ENCODE data around the gene KIFAP3. TPM values are rescaled to one million over a fixed set of nuclear protein-coding genes. Genes with fewer than 3 reads are reported as not detected.
"Not testable (repeated sequence)": the region's sequence is repeated elsewhere in the genome, so short reads cannot be mapped to it uniquely, and the experiment has no call there.

The KIFAP3 gene
- total RNA-seq, 2 experiments from 2014 or later: 20.1 to 21.7 TPM

GRCh38 chr1:169929210-169929526, 145.3 kb downstream of the KIFAP3 start:
- Mint-ChIP-seq H3K27me3 (ENCODE audit: low read depth) (no peaks in the 10 kb centered on the region), H3K36me3 (ENCODE audit: low read depth) (no peaks in the 10 kb centered on the region), H3K9me3 (ENCODE audit: insufficient read depth) (no peaks in the 10 kb centered on the region), H3K4me3 (no peak overlapping the region), H3K27ac (no peak overlapping the region), H3K4me1 (ENCODE audit: low read depth) (peaks cover 14% of the 10 kb centered on the region)
- no peak for DNase-seq
- no peak for ATAC-seq
- CTCF ChIA-PET: interaction anchor here (0.7 to 1.4 kb wide), 8 partner anchors 9 to 329 kb away, joined by 3 to 6 read pairs (median 4); partner anchors contain the start of gene KIFAP3
- POLR2A ChIA-PET: no interaction called here

DNA sequence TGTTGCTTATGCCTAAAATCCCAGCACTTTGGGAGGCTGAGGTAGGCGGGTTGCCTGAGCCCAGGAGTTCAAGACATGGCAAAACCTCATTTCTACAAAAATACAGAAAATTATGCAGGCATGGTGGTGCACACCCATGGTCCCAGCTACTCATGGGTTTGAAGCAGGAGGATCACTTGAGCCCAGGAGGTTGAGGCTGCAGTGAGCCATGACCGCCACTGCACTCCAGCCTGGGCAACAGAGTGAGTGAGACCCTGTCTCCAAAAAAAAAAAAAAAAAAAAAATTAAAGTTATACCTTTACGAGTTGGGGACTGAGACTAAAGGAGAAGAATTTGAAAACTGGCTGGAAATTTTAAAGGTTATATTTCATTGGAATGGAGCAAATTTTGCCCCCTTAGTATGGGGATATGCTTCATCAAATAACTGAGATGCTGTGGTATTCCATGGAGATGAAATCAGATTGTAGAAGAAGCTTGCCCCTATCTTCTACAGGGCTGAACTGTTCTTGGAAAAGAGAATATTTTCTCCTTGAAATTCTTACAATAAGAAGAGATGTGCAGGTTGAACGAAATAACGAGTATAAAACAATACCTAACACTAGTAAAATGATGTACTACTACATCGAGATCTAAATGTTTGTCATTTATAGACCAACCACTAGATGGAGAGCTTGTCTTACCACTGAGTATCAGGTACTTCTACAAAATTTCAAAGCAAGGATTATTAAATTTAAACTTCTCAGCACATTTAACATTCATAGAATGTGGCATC, 145.9 kb downstream of the KIFAP3 start:
- POLR2A ChIA-PET: interaction anchor here (3.5 kb wide), 1 partner anchor 35 kb away, joined by 16 read pairs; the partner anchor contains the start of gene SCYL3

GRCh38 chr1:169925505-169926482, 148.7 kb downstream of the KIFAP3 start:
- ChIA-PET CTCF (interaction anchor here (0.8 to 1.8 kb wide), 5 partner anchors 11 to 149 kb away, joined by 3 read pairs; partner anchors contain the start of gene KIFAP3), POLR2A (interaction anchor here (1.0 to 3.5 kb wide), 3 partner anchors 19 to 35 kb away, joined by 4 to 16 read pairs (median 4); partner anchors contain the start of gene SCYL3)
- ATAC-seq: peak; percentile 71
- H3K27me3 Mint-ChIP-seq (ENCODE audit: low read depth): no peaks in the 10 kb centered on the region
- H3K36me3 Mint-ChIP-seq (ENCODE audit: low read depth): no peaks in the 10 kb centered on the region
- peaks cover 14% of the 10 kb centered on the region for H3K4me1 Mint-ChIP-seq (ENCODE audit: low read depth)
- DNase-seq: no peak
- H3K4me3 Mint-ChIP-seq: peak overlapping the region; percentile 8
- H3K9me3 Mint-ChIP-seq (ENCODE audit: insufficient read depth): no peaks in the 10 kb centered on the region
- H3K27ac Mint-ChIP-seq: peak overlapping the region; percentile 46

More for the DNA sequence above, 145.9 kb downstream of the KIFAP3 start:
- no peak overlapping the region for H3K4me3 Mint-ChIP-seq
- no peak overlapping the region for H3K27ac Mint-ChIP-seq
- H3K36me3 Mint-ChIP-seq (ENCODE audit: low read depth): no peaks in the 10 kb centered on the region
- CTCF ChIA-PET: interaction anchor here (0.7 to 1.4 kb wide), 10 partner anchors 9 to 761 kb away, joined by 3 to 6 read pairs (median 3); partner anchors contain the start of gene KIFAP3
- DNase-seq: no peak
- peak; percentile 73 for ATAC-seq
- H3K27me3 Mint-ChIP-seq (ENCODE audit: low read depth): no peaks in the 10 kb centered on the region
- H3K4me1 Mint-ChIP-seq (ENCODE audit: low read depth): peaks cover 14% of the 10 kb centered on the region
- H3K9me3 Mint-ChIP-seq (ENCODE audit: insufficient read depth): no peaks in the 10 kb centered on the region

DNA sequence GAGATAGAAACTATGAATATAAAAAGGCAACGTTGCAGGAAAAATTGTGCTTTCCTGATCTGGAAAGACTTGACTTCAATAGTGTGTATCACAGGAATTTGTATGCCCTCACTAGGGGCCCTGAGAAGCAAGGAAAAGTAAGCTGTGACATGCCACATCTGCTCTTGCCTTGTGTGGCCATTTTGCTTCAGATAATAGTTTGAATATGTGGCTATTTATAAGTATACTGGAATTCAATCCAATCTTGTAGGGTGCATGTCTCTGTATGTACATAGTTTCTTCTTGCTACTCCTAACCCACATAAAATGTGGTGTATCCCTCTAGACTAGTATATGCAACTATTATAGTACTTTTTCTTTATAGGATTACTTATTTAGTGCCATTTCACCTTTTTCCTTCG, 149.7 kb downstream of the KIFAP3 start:
- no peaks in the 10 kb centered on the region for H3K27me3 Mint-ChIP-seq (ENCODE audit: low read depth)
- ATAC-seq: no peak
- CTCF ChIA-PET: no interaction called here
- no peaks in the 10 kb centered on the region for H3K9me3 Mint-ChIP-seq (ENCODE audit: insufficient read depth)
- H3K4me1 Mint-ChIP-seq (ENCODE audit: low read depth): peaks cover 14% of the 10 kb centered on the region
- H3K4me3 Mint-ChIP-seq: no peak overlapping the region
- no peak overlapping the region for H3K27ac Mint-ChIP-seq
- H3K36me3 Mint-ChIP-seq (ENCODE audit: low read depth): no peaks in the 10 kb centered on the region
- POLR2A ChIA-PET: no interaction called here
- DNase-seq: no peak

DNA sequence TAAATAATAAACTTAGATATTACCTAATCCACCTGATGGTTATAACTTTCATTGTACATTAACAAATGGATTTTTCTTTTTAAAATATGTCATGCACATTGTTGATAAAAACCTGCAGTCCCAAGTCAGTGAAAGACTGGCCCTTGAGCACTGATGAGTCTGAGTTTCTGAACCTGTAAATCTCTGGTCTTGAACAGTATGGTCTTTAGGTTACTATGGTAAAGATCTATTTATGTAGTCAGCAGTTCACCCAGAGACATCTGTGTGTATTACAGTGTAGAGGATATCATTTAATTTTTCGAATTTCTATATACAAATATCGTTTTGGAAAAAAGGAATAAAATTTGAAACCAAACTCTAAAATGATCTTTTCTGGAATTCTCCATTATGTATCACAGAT, 150.4 kb downstream of the KIFAP3 start:
- no peaks in the 10 kb centered on the region for H3K36me3 Mint-ChIP-seq (ENCODE audit: low read depth)
- ChIA-PET CTCF (no interaction called here), POLR2A (no interaction called here)
- H3K27me3 Mint-ChIP-seq (ENCODE audit: low read depth): no peaks in the 10 kb centered on the region
- H3K27ac Mint-ChIP-seq: no peak overlapping the region
- no peak for ATAC-seq
- H3K4me1 Mint-ChIP-seq (ENCODE audit: low read depth): peaks cover 14% of the 10 kb centered on the region
- DNase-seq: no peak
- no peak overlapping the region for H3K4me3 Mint-ChIP-seq
- H3K9me3 Mint-ChIP-seq (ENCODE audit: insufficient read depth): no peaks in the 10 kb centered on the region

DNA sequence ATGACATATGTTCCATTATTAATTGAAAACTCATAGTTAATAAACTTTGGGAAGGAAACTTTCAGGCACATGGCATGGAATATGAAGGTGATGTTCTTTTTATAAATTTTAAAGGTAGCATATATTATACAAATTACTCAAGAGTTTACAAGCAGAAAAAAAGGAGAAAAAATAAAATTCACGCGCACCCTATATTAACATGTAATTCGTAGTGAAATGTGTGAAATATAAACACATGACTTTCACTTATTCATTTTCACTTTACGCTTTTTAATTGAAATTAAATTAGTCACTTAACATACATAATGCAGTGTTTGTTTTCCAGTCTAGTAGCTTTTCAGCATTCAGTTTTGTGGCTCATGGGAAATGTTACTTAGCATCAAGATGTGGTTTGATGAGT, 153.4 kb downstream of the KIFAP3 start:
- H3K4me3 Mint-ChIP-seq: no peak overlapping the region
- POLR2A ChIA-PET: no interaction called here

GRCh38 chr1:169918927-169919326, 155.6 kb downstream of the KIFAP3 start:
- DNase-seq (no peak), ATAC-seq (no peak)
- H3K36me3 Mint-ChIP-seq (ENCODE audit: low read depth): no peaks in the 10 kb centered on the region
- no peaks in the 10 kb centered on the region for H3K27me3 Mint-ChIP-seq (ENCODE audit: low read depth)
- CTCF ChIA-PET: interaction anchor here (0.9 to 1.2 kb wide), 3 partner anchors 9 to 613 kb away, joined by 3 to 4 read pairs (median 3); partner anchors contain the start of gene GORAB
- H3K27ac Mint-ChIP-seq: no peak overlapping the region
- H3K9me3 Mint-ChIP-seq (ENCODE audit: insufficient read depth): no peaks in the 10 kb centered on the region
- POLR2A ChIA-PET: no interaction called here
- H3K4me3 Mint-ChIP-seq: no peak overlapping the region
- no peaks in the 10 kb centered on the region for H3K4me1 Mint-ChIP-seq (ENCODE audit: low read depth)

More for the DNA sequence above, 153.4 kb downstream of the KIFAP3 start:
- Mint-ChIP-seq H3K4me1 (ENCODE audit: low read depth) (peaks cover 7% of the 10 kb centered on the region), H3K27ac (no peak overlapping the region), H3K27me3 (ENCODE audit: low read depth) (no peaks in the 10 kb centered on the region), H3K36me3 (ENCODE audit: low read depth) (no peaks in the 10 kb centered on the region), H3K9me3 (ENCODE audit: insufficient read depth) (no peaks in the 10 kb centered on the region)
- ATAC-seq: no peak
- DNase-seq: no peak
- CTCF ChIA-PET: no interaction called here

DNA sequence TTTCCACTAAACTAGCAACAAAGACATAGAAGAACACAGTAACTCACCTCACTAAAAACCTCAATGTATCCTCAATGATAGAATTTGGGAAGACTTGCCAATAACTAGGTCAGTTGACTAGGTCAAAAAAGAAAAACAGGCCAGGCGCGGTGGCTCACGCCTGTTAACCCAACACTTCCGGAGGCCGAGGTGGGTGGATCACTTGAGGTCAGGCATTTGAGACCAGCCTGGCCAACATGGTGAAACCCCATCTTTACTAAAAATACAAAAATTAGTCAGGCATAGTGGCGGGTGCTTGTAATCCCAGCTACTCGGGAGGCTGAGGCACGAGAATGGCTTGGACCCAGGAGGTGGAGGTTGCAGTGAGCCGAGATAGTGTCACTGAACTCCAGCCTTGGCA, 156.3 kb downstream of the KIFAP3 start:
- DNase-seq; H3K9me3 Mint-ChIP-seq (ENCODE audit: insufficient read depth); H3K4me1 Mint-ChIP-seq (ENCODE audit: low read depth); ATAC-seq; H3K36me3 Mint-ChIP-seq (ENCODE audit: low read depth); POLR2A ChIA-PET; H3K4me3 Mint-ChIP-seq; H3K27ac Mint-ChIP-seq; H3K27me3 Mint-ChIP-seq (ENCODE audit: low read depth): not testable (repeated sequence)
- CTCF ChIA-PET: interaction anchor here (1.0 kb wide), 1 partner anchor 17 kb away, joined by 4 read pairs; no protein-coding TSS in a partner anchor

- Mint-ChIP-seq H3K4me1 (ENCODE audit: low read depth) (peaks cover 4% of the 10 kb centered on the region), H3K36me3 (ENCODE audit: low read depth) (no peaks in the 10 kb centered on the region), H3K9me3 (ENCODE audit: insufficient read depth) (no peaks in the 10 kb centered on the region), H3K4me3 (no peak overlapping the region), H3K27ac (no peak overlapping the region), H3K27me3 (ENCODE audit: low read depth) (no peaks in the 10 kb centered on the region)
- DNase-seq (no peak), ATAC-seq (no peak)
- CTCF ChIA-PET: interaction anchor here (0.9 kb wide), 1 partner anchor 11 kb away, joined by 3 read pairs; no protein-coding TSS in a partner anchor
- POLR2A ChIA-PET: no interaction called here
These were observed 159.3 kb downstream of the KIFAP3 start for GRCh38 chr1:169915150-169915549.

- CTCF ChIA-PET: no interaction called here
- DNase-seq (no peak), ATAC-seq (no peak)
- Mint-ChIP-seq H3K9me3 (ENCODE audit: insufficient read depth) (no peaks in the 10 kb centered on the region), H3K27me3 (ENCODE audit: low read depth) (no peaks in the 10 kb centered on the region), H3K4me1 (ENCODE audit: low read depth) (peaks cover 4% of the 10 kb centered on the region), H3K4me3 (no peak overlapping the region), H3K27ac (no peak overlapping the region), H3K36me3 (ENCODE audit: low read depth) (no peaks in the 10 kb centered on the region)
- POLR2A ChIA-PET: no interaction called here
These were observed 160.0 kb downstream of the KIFAP3 start for GRCh38 chr1:169914531-169914930.

GRCh38 chr1:169909499-169909898, 165.0 kb downstream of the KIFAP3 start:
- H3K36me3 Mint-ChIP-seq (ENCODE audit: low read depth): peaks cover 2% of the 10 kb centered on the region
- CTCF ChIA-PET: interaction anchor here (1.3 kb wide), 1 partner anchor 13 kb away, joined by 3 read pairs; no protein-coding TSS in a partner anchor
- H3K9me3 Mint-ChIP-seq (ENCODE audit: insufficient read depth): no peaks in the 10 kb centered on the region
- ATAC-seq (no peak), DNase-seq (no peak)
- peaks cover 20% of the 10 kb centered on the region for H3K4me1 Mint-ChIP-seq (ENCODE audit: low read depth)
- POLR2A ChIA-PET: interaction anchor here (2.5 kb wide), 1 partner anchor 16 kb away, joined by 20 read pairs; the partner anchor contains the start of gene SCYL3
- H3K27me3 Mint-ChIP-seq (ENCODE audit: low read depth): no peaks in the 10 kb centered on the region
- no peak overlapping the region for H3K4me3 Mint-ChIP-seq
- H3K27ac Mint-ChIP-seq: no peak overlapping the region

Measured in activated CD8-positive, alpha-beta T cell treated with anti-CD3 and anti-CD28 coated beads, Interleukin-2, amount 10 ng/mL, durations not matched to agents 7 days and 5 days (primary cell).